Measurements from ENCODE around the gene CFAP20DC.

DNA sequence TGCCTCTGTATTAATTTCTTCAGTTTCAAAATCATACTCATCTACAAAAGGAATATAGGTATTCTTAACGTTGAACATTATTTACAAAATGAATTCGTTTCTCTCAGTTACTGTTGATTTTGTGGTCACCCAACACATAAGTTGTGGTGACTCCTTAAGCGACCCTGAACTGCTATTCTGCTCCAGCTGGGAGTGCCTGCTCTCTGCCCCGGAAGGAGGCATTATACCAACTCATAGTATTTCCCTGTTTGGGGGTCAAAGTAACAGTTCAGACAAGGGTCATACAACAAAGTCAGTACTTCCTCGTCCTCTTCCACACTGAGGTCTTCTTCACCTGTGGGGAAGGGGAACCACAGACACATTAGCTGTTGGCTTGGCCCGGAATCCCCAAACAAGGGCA, 307.6 kb downstream of the CFAP20DC start:
- TF ChIP-seq, protein P1, sequence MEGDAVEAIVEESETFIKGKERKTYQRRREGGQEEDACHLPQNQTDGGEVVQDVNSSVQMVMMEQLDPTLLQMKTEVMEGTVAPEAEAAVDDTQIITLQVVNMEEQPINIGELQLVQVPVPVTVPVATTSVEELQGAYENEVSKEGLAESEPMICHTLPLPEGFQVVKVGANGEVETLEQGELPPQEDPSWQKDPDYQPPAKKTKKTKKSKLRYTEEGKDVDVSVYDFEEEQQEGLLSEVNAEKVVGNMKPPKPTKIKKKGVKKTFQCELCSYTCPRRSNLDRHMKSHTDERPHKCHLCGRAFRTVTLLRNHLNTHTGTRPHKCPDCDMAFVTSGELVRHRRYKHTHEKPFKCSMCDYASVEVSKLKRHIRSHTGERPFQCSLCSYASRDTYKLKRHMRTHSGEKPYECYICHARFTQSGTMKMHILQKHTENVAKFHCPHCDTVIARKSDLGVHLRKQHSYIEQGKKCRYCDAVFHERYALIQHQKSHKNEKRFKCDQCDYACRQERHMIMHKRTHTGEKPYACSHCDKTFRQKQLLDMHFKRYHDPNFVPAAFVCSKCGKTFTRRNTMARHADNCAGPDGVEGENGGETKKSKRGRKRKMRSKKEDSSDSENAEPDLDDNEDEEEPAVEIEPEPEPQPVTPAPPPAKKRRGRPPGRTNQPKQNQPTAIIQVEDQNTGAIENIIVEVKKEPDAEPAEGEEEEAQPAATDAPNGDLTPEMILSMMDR (IDR thresholded peaks at IDR 0.05; ENCODE audit: low read depth, low read length, missing input control): no peak
- TF ChIP-seq, protein P2, sequence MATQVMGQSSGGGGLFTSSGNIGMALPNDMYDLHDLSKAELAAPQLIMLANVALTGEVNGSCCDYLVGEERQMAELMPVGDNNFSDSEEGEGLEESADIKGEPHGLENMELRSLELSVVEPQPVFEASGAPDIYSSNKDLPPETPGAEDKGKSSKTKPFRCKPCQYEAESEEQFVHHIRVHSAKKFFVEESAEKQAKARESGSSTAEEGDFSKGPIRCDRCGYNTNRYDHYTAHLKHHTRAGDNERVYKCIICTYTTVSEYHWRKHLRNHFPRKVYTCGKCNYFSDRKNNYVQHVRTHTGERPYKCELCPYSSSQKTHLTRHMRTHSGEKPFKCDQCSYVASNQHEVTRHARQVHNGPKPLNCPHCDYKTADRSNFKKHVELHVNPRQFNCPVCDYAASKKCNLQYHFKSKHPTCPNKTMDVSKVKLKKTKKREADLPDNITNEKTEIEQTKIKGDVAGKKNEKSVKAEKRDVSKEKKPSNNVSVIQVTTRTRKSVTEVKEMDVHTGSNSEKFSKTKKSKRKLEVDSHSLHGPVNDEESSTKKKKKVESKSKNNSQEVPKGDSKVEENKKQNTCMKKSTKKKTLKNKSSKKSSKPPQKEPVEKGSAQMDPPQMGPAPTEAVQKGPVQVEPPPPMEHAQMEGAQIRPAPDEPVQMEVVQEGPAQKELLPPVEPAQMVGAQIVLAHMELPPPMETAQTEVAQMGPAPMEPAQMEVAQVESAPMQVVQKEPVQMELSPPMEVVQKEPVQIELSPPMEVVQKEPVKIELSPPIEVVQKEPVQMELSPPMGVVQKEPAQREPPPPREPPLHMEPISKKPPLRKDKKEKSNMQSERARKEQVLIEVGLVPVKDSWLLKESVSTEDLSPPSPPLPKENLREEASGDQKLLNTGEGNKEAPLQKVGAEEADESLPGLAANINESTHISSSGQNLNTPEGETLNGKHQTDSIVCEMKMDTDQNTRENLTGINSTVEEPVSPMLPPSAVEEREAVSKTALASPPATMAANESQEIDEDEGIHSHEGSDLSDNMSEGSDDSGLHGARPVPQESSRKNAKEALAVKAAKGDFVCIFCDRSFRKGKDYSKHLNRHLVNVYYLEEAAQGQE (IDR thresholded peaks at IDR 0.05): no peak
- no peak for TF ChIP-seq RAD21 (IDR thresholded peaks at IDR 0.05)
